ENCODE data around the gene RAPGEF4.
"Not testable (repeated sequence)": the region's sequence is repeated elsewhere in the genome, so short reads cannot be mapped to it uniquely, and the experiment has no call there.

The RAPGEF4 gene

GRCh38 chr2:173079141-173079540 lies 343.5 kb downstream of the RAPGEF4 start:
- DNase-seq: no peak

GRCh38 chr2:173079973-173080860 lies 344.6 kb downstream of the RAPGEF4 start:
- no peak for DNase-seq

GRCh38 chr2:173086518-173087213 lies 351.0 kb downstream of the RAPGEF4 start:
- no peak for DNase-seq

- DNase-seq: no peak
Measured at GRCh38 chr2:173087214-173087581, 351.6 kb downstream of the RAPGEF4 start.

GRCh38 chr2:173087793-173088496 lies 352.3 kb downstream of the RAPGEF4 start:
- no peak for DNase-seq

GRCh38 chr2:173090276-173090877 lies 354.7 kb downstream of the RAPGEF4 start:
- DNase-seq: no peak

GRCh38 chr2:173090973-173091660 lies 355.5 kb downstream of the RAPGEF4 start:
- DNase-seq: no peak

- DNase-seq: no peak
Measured at GRCh38 chr2:173091910-173092309, 356.3 kb downstream of the RAPGEF4 start.

GRCh38 chr2:173092844-173093402 lies 357.3 kb downstream of the RAPGEF4 start:
- no peak for DNase-seq

- not testable (repeated sequence) for DNase-seq
Measured at GRCh38 chr2:173093617-173094016, 358.0 kb downstream of the RAPGEF4 start.

- no peak for DNase-seq
Measured at GRCh38 chr2:173094731-173095130, 359.1 kb downstream of the RAPGEF4 start.

- no peak for DNase-seq
Measured at GRCh38 chr2:173095356-173095755, 359.7 kb downstream of the RAPGEF4 start.

- DNase-seq: no peak
Measured at GRCh38 chr2:173099271-173099670, 363.6 kb downstream of the RAPGEF4 start.

- DNase-seq: no peak
Measured at GRCh38 chr2:173099804-173100203, 364.2 kb downstream of the RAPGEF4 start.

- no peak for DNase-seq
Measured at GRCh38 chr2:173101687-173102086, 366.0 kb downstream of the RAPGEF4 start.

Data from retina (tissue), 1 donor.